K562 (cell line): ENCODE results near the gene DIPK1B. TPM values are rescaled to one million over a fixed set of nuclear protein-coding genes. Genes with fewer than 3 reads are reported as not detected.
A peak's percentile ranks its signal among the peaks of the same experiment; 100 is the strongest.

Experiments used
- BHLHE40 ChIP-seq: IDR thresholded peaks from 2 replicates; pipeline ENCODE4 v1.6.1; 2011; ENCODE audit warnings: low read length, improper control_type of control experiment
- CBX1 ChIP-seq: sonication (generic); IDR thresholded peaks from 2 replicates; pipeline ENCODE4 v1.6.1; 2016; ENCODE audit warnings: antibody characterized with exemption, low read depth, mild to moderate bottlenecking
- CREB1 ChIP-seq, 2 experiments: sonication (generic) in 1 of 2; formaldehyde crosslinking in 1 of 2; IDR thresholded peaks; 2 replicates each; pipeline versions ENCODE4 v1.6.1 to v1.8.0; 2012 to 2022; ENCODE audit warnings: inconsistent platforms in 1 of 2, mild to moderate bottlenecking in 1 of 2, missing genetic modification reagents in 1 of 2, moderate library complexity in 1 of 2
- ERF ChIP-seq: fragments of 450-650 bp; formaldehyde crosslinking; IDR thresholded peaks from 2 replicates; pipeline ENCODE4 v1.4.0; 2020; ENCODE audit warnings: mild to moderate bottlenecking, mixed read lengths
- GABPA ChIP-seq: fragments of 200-800 bp; sonication (Bioruptor generic); conservative IDR thresholded peaks from 2 replicates; pipeline ENCODE4 v1.6.1; 2016; ENCODE audit warnings: low read depth, missing genetic modification characterization, missing compliant biosample characterization
- GATA2 ChIP-seq: sonication (generic); formaldehyde crosslinking; IDR thresholded peaks from 2 replicates; pipeline ENCODE4 v1.4.0; 2020; ENCODE audit warnings: mild to moderate bottlenecking, missing genetic modification reagents
- KLF13 ChIP-seq: fragments of 450-650 bp; IDR thresholded peaks from 2 replicates; pipeline ENCODE4 v1.6.1; 2016; ENCODE audit warnings: missing genetic modification characterization, low read depth, mild to moderate bottlenecking, missing compliant biosample characterization, moderate library complexity, borderline replicate concordance
- MTA3 ChIP-seq: fragments of 450-650 bp; formaldehyde crosslinking; IDR thresholded peaks from 2 replicates; pipeline ENCODE4 v1.6.1; 2017; ENCODE audit warnings: mild to moderate bottlenecking, borderline replicate concordance
- PRPF4 ChIP-seq: fragments of 200-400 bp; formaldehyde crosslinking; IDR thresholded peaks from one replicate; pipeline ENCODE4 v1.6.1; 2017; ENCODE audit warnings: low read length, low read depth, mild to moderate bottlenecking; ENCODE audit not compliant: insufficient read depth, poor library complexity, severe bottlenecking
- RUNX1 ChIP-seq: sonication (generic); IDR thresholded peaks from 2 replicates; pipeline ENCODE4 v1.6.1; 2016; ENCODE audit warnings: antibody characterized with exemption, low read depth
- STAT5B ChIP-seq: fragments of 250-450 bp; sonication (Bioruptor Pico); IDR thresholded peaks from 2 replicates; pipeline ENCODE4 v1.8.0; 2021; ENCODE audit warnings: mild to moderate bottlenecking, inconsistent platforms
- ZFP1 ChIP-seq: fragments of 450-650 bp; formaldehyde crosslinking; IDR thresholded peaks from 2 replicates; pipeline ENCODE4 v1.4.0; 2020; ENCODE audit warnings: mild to moderate bottlenecking, mixed read lengths
- ZNF23 ChIP-seq: fragments of 250-450 bp; sonication (Bioruptor Pico); IDR thresholded peaks from 2 replicates; pipeline ENCODE4 v1.4.0; 2020; ENCODE audit warnings: mild to moderate bottlenecking
- ZNF408 ChIP-seq: fragments of 250-450 bp; sonication (Bioruptor Pico); IDR thresholded peaks from 2 replicates; pipeline ENCODE4 v1.4.0; 2020; ENCODE audit warnings: low read depth, mild to moderate bottlenecking, moderate library complexity
- ZNF695 ChIP-seq: fragments of 450-650 bp; formaldehyde crosslinking; IDR thresholded peaks from 2 replicates; pipeline ENCODE4 v1.4.0; 2020; ENCODE audit warnings: mild to moderate bottlenecking, moderate library complexity
- ZNF717 ChIP-seq: fragments of 250-450 bp; sonication (Bioruptor Pico); IDR thresholded peaks from 2 replicates; pipeline ENCODE4 v1.5.0; 2021
- ZNF785 ChIP-seq: fragments of 250-450 bp; sonication (Bioruptor Pico); IDR thresholded peaks from 2 replicates; pipeline ENCODE4 v1.4.0; 2020; ENCODE audit warnings: mild to moderate bottlenecking
- polyA plus RNA-seq, 8 experiments: library from polyadenylated mRNA; depleted of rRNA in 4 of 8; stranded (reverse) in 5 of 8; unstranded in 3 of 8; fragments of >200 nt; fragmentation: Nextera tagmentation in 2 of 8; fragmentation: Illumina TruSeq in 1 of 8; extraction: Ambion mirVana in 2 of 8; extraction: Trizol in 1 of 8; gene quantifications; 2 replicates each; pipeline versions ENCODE4 v1.2.1 to v1.2.3, GENCODE V29; 2011 to 2014; ENCODE audit warnings: inconsistent platforms in 1 of 8, missing spikeins in 1 of 8
- total RNA-seq, 7 experiments: library from RNA; depleted of rRNA in 6 of 7; stranded (reverse); fragments of >200 nt in 6 of 7; fragmentation: Illumina TruSeq in 2 of 7; extraction: Trizol in 2 of 7; gene quantifications; 2 replicates each; pipeline versions ENCODE4 v1.2.1 to v1.2.3, GENCODE V29; 2011 to 2021; ENCODE audit warnings: low replicate concordance in 1 of 7
- TF ChIP-seq, protein P1 (sequence below): fragments of 200-600 bp; sonication (generic); IDR thresholded peaks from one replicate; pipeline ENCODE4 v1.6.1; 2012; ENCODE audit warnings: mild to moderate bottlenecking, low read depth, low read length, inconsistent platforms

DIPK1B gene
- total and polyA plus RNA-seq, 9 of the 15 experiments (the other 6 are each of a cell fraction or from before 2014, with no cell fraction given) = 0.08 to 22.3 (median 5.9) TPM

DNA sequence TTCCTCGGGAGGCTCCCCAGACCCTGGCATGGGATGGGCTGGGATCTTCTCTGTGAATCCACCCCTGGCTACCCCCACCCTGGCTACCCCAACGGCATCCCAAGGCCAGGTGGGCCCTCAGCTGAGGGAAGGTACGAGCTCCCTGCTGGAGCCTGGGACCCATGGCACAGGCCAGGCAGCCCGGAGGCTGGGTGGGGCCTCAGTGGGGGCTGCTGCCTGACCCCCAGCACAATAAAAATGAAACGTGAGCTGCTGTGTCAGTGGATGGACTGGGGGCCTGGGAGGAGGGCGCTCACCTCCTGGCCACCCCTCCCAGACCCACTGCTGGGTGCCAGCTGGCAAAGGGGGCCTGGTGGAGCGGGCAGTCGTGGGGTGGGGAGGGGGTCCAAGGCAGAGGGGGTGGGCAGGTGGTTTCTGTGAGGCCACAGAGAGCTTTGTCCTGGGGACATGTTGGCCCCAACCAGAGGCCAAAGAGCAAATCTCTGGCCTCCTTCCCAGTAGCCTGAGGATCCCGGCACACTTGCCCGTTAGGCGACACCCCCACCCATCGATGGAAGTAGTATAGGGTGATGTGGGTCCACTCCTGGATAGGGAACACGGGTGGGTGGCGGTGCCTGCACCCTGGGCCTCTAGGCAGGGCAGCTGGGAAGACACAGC is 39.8 kb upstream of the DIPK1B start (continued):
- TF ChIP-seq BHLHE40 (0 out of 2 replicates have a peak, but pooled peaks have one; percentile 17), STAT5B (CRISPR knock-in tag) (no peak), CREB1 (IDR thresholded peaks at IDR 0.05) (no peak), CREB1 (CRISPR knock-in tag; IDR thresholded peaks at IDR 0.05) (no peak), KLF13 (tag) (no peak), ZNF23 (CRISPR knock-in tag) (no peak), GATA2 (CRISPR knock-in tag) (no peak), ZNF785 (CRISPR knock-in tag) (no peak), ZNF408 (CRISPR knock-in tag) (no peak), ERF (CRISPR knock-in tag) (no peak; the same call in 1 of the 2 replicates), ZFP1 (no peak), ZNF717 (CRISPR knock-in tag) (0 out of 2 replicates have a peak, but pooled peaks have one; percentile 11), RUNX1 (peak; percentile 59; the same call in 1 of the 2 replicates), GABPA (tag) (no peak), CBX1 (0 out of 2 replicates have a peak, but pooled peaks have one; percentile 6), PRPF4 (no peak), ZNF695 (CRISPR knock-in tag) (no peak), MTA3 (no peak)
- TF ChIP-seq, protein P1, sequence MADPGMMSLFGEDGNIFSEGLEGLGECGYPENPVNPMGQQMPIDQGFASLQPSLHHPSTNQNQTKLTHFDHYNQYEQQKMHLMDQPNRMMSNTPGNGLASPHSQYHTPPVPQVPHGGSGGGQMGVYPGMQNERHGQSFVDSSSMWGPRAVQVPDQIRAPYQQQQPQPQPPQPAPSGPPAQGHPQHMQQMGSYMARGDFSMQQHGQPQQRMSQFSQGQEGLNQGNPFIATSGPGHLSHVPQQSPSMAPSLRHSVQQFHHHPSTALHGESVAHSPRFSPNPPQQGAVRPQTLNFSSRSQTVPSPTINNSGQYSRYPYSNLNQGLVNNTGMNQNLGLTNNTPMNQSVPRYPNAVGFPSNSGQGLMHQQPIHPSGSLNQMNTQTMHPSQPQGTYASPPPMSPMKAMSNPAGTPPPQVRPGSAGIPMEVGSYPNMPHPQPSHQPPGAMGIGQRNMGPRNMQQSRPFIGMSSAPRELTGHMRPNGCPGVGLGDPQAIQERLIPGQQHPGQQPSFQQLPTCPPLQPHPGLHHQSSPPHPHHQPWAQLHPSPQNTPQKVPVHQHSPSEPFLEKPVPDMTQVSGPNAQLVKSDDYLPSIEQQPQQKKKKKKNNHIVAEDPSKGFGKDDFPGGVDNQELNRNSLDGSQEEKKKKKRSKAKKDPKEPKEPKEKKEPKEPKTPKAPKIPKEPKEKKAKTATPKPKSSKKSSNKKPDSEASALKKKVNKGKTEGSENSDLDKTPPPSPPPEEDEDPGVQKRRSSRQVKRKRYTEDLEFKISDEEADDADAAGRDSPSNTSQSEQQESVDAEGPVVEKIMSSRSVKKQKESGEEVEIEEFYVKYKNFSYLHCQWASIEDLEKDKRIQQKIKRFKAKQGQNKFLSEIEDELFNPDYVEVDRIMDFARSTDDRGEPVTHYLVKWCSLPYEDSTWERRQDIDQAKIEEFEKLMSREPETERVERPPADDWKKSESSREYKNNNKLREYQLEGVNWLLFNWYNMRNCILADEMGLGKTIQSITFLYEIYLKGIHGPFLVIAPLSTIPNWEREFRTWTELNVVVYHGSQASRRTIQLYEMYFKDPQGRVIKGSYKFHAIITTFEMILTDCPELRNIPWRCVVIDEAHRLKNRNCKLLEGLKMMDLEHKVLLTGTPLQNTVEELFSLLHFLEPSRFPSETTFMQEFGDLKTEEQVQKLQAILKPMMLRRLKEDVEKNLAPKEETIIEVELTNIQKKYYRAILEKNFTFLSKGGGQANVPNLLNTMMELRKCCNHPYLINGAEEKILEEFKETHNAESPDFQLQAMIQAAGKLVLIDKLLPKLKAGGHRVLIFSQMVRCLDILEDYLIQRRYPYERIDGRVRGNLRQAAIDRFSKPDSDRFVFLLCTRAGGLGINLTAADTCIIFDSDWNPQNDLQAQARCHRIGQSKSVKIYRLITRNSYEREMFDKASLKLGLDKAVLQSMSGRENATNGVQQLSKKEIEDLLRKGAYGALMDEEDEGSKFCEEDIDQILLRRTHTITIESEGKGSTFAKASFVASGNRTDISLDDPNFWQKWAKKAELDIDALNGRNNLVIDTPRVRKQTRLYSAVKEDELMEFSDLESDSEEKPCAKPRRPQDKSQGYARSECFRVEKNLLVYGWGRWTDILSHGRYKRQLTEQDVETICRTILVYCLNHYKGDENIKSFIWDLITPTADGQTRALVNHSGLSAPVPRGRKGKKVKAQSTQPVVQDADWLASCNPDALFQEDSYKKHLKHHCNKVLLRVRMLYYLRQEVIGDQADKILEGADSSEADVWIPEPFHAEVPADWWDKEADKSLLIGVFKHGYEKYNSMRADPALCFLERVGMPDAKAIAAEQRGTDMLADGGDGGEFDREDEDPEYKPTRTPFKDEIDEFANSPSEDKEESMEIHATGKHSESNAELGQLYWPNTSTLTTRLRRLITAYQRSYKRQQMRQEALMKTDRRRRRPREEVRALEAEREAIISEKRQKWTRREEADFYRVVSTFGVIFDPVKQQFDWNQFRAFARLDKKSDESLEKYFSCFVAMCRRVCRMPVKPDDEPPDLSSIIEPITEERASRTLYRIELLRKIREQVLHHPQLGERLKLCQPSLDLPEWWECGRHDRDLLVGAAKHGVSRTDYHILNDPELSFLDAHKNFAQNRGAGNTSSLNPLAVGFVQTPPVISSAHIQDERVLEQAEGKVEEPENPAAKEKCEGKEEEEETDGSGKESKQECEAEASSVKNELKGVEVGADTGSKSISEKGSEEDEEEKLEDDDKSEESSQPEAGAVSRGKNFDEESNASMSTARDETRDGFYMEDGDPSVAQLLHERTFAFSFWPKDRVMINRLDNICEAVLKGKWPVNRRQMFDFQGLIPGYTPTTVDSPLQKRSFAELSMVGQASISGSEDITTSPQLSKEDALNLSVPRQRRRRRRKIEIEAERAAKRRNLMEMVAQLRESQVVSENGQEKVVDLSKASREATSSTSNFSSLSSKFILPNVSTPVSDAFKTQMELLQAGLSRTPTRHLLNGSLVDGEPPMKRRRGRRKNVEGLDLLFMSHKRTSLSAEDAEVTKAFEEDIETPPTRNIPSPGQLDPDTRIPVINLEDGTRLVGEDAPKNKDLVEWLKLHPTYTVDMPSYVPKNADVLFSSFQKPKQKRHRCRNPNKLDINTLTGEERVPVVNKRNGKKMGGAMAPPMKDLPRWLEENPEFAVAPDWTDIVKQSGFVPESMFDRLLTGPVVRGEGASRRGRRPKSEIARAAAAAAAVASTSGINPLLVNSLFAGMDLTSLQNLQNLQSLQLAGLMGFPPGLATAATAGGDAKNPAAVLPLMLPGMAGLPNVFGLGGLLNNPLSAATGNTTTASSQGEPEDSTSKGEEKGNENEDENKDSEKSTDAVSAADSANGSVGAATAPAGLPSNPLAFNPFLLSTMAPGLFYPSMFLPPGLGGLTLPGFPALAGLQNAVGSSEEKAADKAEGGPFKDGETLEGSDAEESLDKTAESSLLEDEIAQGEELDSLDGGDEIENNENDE = peak; percentile 69
